ENCODE results near the gene A2ML1.

DNA sequence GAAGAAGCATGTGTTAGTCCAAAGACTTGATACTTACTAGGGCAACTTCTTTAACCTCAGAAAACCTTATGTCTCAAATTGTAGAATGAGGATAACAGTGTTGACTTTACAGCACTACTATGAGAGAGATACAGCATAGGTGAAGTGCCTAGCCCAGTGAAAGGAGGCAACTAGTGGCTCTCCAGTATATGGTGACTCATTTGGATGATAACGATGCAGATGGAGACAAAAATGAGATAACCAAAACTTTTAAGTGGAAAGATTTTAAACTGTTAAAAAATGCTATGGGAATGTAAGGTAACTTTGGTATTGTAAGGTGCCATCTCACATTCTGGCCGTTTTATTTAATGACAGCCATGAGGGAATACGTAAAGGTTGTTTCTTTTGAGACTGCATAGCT, 94.6 kb downstream of the A2ML1 start:
- no peak for TF ChIP-seq POLR2AphosphoS5 (IDR thresholded peaks at IDR 0.05)
- TF ChIP-seq, protein P1, sequence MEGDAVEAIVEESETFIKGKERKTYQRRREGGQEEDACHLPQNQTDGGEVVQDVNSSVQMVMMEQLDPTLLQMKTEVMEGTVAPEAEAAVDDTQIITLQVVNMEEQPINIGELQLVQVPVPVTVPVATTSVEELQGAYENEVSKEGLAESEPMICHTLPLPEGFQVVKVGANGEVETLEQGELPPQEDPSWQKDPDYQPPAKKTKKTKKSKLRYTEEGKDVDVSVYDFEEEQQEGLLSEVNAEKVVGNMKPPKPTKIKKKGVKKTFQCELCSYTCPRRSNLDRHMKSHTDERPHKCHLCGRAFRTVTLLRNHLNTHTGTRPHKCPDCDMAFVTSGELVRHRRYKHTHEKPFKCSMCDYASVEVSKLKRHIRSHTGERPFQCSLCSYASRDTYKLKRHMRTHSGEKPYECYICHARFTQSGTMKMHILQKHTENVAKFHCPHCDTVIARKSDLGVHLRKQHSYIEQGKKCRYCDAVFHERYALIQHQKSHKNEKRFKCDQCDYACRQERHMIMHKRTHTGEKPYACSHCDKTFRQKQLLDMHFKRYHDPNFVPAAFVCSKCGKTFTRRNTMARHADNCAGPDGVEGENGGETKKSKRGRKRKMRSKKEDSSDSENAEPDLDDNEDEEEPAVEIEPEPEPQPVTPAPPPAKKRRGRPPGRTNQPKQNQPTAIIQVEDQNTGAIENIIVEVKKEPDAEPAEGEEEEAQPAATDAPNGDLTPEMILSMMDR (IDR thresholded peaks at IDR 0.05): no peak
- TF ChIP-seq POLR2A (IDR thresholded peaks at IDR 0.05): no peak
